AG04450 (cell line): ENCODE measurements around the gene NPHP3. TPM values are rescaled to one million over a fixed set of nuclear protein-coding genes. Genes with fewer than 3 reads are reported as not detected.
A peak's percentile ranks its signal among the peaks of the same experiment; 100 is the strongest.
"Not testable (repeated sequence)": the region's sequence is repeated elsewhere in the genome, so short reads cannot be mapped to it uniquely, and the experiment has no call there.

ENCODE experiments used
- CTCF ChIA-PET: fragments of 300-600, 350-600 bp; formaldehyde crosslinking; extraction: SDS; loops from one replicate; lab custom pipeline; 2022; ENCODE audit warnings: antibody characterized with exemption, inconsistent platforms; lab: Charles Lee
- POLR2A ChIA-PET: fragments of 350-600 bp; formaldehyde crosslinking; extraction: SDS; loops from one replicate; lab custom pipeline; 2021; ENCODE audit warnings: antibody characterized with exemption, inconsistent platforms; lab: Yijun Ruan, JAX
- DNase-seq: peaks from one replicate; pipeline ENCODE4 v3.0.0-alpha.2; 2011; ENCODE audit warnings: low read depth, low spot score
- H3K27ac ChIP-seq: one replicate; pipeline ENCODE4 v1.5.1; 2012; ENCODE audit warnings: low read depth, low read length, control low read depth
- H3K27me3 ChIP-seq: one replicate; pipeline ENCODE4 v1.6.0; 2012; ENCODE audit warnings: low read length; ENCODE audit not compliant: control insufficient read depth, insufficient read depth
- H3K4me3 ChIP-seq: 2 replicates; pipeline ENCODE4 v1.5.1; 2011; ENCODE audit warnings: mild to moderate bottlenecking, low read depth, low read length, control low read depth
- H3K9me3 ChIP-seq: 2 replicates; pipeline ENCODE4 v1.5.1; 2012; ENCODE audit warnings: low read length; ENCODE audit not compliant: control insufficient read depth, insufficient read depth
- CTCF ChIP-seq: IDR thresholded peaks from 2 replicates; pipeline ENCODE4 v1.5.1; 2011; ENCODE audit warnings: low read depth, low read length, control low read depth, inconsistent platforms
- polyA plus RNA-seq: library from polyadenylated mRNA; depleted of rRNA; stranded (reverse); fragments of >200 nt; gene quantifications from 2 replicates; pipeline ENCODE4 v1.2.3, GENCODE V29; 2011

The NPHP3 gene
- polyA plus RNA-seq, 1 experiment, result 40.4 TPM

GRCh38 chr3:132749786-132750185 is 27.6 kb upstream of the NPHP3 start:
- no peak for DNase-seq
- no peak for TF ChIP-seq CTCF
- Histone ChIP-seq H3K9me3 (no peaks in the 10 kb centered on the region), H3K27ac (no peak overlapping the region), H3K27me3 (no peaks in the 10 kb centered on the region), H3K4me3 (no peak overlapping the region)
- ChIA-PET CTCF (no interaction called here), POLR2A (no interaction called here)

GRCh38 chr3:132746720-132747119 is 24.5 kb upstream of the NPHP3 start:
- CTCF ChIA-PET, H3K27me3 ChIP-seq, H3K27ac ChIP-seq, DNase-seq, POLR2A ChIA-PET, H3K9me3 ChIP-seq, H3K4me3 ChIP-seq: not testable (repeated sequence)

- POLR2A ChIA-PET, result no interaction called here
- no peak overlapping the region for H3K27ac ChIP-seq
- CTCF ChIA-PET, result interaction anchor here (2.6 kb wide), 1 partner anchor 12 kb away, joined by 15 read pairs; no protein-coding TSS in a partner anchor
- no peaks in the 10 kb centered on the region for H3K9me3 ChIP-seq
- TF ChIP-seq CTCF, result no peak
- peaks cover 6% of the 10 kb centered on the region for H3K27me3 ChIP-seq
- H3K4me3 ChIP-seq, result no peak overlapping the region
- no peak for DNase-seq
These were observed 16.1 kb upstream of the NPHP3 start for GRCh38 chr3:132738314-132738713.

GRCh38 chr3:132735589-132735988 is 13.4 kb upstream of the NPHP3 start:
- no peaks in the 10 kb centered on the region for H3K9me3 ChIP-seq
- CTCF ChIA-PET, result interaction anchor here (1.9 kb wide), 1 partner anchor 9 kb away, joined by 14 read pairs; no protein-coding TSS in a partner anchor

GRCh38 chr3:132730891-132731580 is 8.8 kb upstream of the NPHP3 start:
- H3K9me3 ChIP-seq, result no peaks in the 10 kb centered on the region
- POLR2A ChIA-PET, result no interaction called here
- H3K27ac ChIP-seq, result no peak overlapping the region
- TF ChIP-seq CTCF, result peak; percentile 45
- H3K27me3 ChIP-seq, result no peaks in the 10 kb centered on the region
- no peak overlapping the region for H3K4me3 ChIP-seq
- CTCF ChIA-PET, result interaction anchor here (0.6 to 3.4 kb wide), 38 partner anchors 8 to 1493 kb away, joined by 3 to 42 read pairs (median 4); partner anchors contain the start of gene TMEM108
- DNase-seq, result no peak

More at GRCh38 chr3:132735589-132735988, 13.4 kb upstream of the NPHP3 start:
- POLR2A ChIA-PET, result no interaction called here
- Histone ChIP-seq H3K4me3 (no peak overlapping the region), H3K27ac (no peak overlapping the region), H3K27me3 (peaks cover 6% of the 10 kb centered on the region)
- TF ChIP-seq CTCF, result no peak
- no peak for DNase-seq
